ENCODE results near the gene MDK.

DNA sequence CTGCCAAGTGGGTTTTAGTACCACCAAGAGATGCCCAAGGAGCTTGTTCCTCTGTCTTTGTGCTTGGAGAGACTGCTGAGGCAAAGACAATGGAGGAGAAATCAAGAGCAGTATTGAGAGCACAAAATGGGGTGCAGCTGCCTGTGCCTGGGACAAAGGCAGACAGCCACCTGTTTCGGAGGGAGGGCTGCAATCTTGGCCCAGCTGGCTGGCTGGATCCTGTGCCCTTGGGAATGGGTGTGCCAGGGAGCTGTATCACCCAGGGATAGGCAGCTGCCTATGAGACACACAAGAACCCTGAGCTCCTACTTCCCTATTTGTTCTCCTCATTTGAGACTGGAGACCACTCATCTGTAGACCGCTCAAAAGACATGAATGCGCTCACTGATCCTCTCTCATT lies 33.4 kb downstream of the MDK start:
- TF ChIP-seq, protein P1, sequence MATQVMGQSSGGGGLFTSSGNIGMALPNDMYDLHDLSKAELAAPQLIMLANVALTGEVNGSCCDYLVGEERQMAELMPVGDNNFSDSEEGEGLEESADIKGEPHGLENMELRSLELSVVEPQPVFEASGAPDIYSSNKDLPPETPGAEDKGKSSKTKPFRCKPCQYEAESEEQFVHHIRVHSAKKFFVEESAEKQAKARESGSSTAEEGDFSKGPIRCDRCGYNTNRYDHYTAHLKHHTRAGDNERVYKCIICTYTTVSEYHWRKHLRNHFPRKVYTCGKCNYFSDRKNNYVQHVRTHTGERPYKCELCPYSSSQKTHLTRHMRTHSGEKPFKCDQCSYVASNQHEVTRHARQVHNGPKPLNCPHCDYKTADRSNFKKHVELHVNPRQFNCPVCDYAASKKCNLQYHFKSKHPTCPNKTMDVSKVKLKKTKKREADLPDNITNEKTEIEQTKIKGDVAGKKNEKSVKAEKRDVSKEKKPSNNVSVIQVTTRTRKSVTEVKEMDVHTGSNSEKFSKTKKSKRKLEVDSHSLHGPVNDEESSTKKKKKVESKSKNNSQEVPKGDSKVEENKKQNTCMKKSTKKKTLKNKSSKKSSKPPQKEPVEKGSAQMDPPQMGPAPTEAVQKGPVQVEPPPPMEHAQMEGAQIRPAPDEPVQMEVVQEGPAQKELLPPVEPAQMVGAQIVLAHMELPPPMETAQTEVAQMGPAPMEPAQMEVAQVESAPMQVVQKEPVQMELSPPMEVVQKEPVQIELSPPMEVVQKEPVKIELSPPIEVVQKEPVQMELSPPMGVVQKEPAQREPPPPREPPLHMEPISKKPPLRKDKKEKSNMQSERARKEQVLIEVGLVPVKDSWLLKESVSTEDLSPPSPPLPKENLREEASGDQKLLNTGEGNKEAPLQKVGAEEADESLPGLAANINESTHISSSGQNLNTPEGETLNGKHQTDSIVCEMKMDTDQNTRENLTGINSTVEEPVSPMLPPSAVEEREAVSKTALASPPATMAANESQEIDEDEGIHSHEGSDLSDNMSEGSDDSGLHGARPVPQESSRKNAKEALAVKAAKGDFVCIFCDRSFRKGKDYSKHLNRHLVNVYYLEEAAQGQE (IDR thresholded peaks at IDR 0.05; ENCODE audit: insufficient read depth in 1 of 2, low read depth in 2 of 2, low read length in 1 of 2), result no peak
- TF ChIP-seq, protein P2, sequence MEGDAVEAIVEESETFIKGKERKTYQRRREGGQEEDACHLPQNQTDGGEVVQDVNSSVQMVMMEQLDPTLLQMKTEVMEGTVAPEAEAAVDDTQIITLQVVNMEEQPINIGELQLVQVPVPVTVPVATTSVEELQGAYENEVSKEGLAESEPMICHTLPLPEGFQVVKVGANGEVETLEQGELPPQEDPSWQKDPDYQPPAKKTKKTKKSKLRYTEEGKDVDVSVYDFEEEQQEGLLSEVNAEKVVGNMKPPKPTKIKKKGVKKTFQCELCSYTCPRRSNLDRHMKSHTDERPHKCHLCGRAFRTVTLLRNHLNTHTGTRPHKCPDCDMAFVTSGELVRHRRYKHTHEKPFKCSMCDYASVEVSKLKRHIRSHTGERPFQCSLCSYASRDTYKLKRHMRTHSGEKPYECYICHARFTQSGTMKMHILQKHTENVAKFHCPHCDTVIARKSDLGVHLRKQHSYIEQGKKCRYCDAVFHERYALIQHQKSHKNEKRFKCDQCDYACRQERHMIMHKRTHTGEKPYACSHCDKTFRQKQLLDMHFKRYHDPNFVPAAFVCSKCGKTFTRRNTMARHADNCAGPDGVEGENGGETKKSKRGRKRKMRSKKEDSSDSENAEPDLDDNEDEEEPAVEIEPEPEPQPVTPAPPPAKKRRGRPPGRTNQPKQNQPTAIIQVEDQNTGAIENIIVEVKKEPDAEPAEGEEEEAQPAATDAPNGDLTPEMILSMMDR (IDR thresholded peaks at IDR 0.05), result no peak

All from Panc1 (cell line).